GM12801 (cell line): ENCODE results near the gene IGFN1.

Experiments used
- TF ChIP-seq, protein P1 (sequence below): IDR thresholded peaks from one replicate; pipeline ENCODE4 v1.5.1; 2011; ENCODE audit warnings: control low read depth; ENCODE audit not compliant: insufficient read length; ENCODE audit errors: extremely low read depth

Gene IGFN1

DNA sequence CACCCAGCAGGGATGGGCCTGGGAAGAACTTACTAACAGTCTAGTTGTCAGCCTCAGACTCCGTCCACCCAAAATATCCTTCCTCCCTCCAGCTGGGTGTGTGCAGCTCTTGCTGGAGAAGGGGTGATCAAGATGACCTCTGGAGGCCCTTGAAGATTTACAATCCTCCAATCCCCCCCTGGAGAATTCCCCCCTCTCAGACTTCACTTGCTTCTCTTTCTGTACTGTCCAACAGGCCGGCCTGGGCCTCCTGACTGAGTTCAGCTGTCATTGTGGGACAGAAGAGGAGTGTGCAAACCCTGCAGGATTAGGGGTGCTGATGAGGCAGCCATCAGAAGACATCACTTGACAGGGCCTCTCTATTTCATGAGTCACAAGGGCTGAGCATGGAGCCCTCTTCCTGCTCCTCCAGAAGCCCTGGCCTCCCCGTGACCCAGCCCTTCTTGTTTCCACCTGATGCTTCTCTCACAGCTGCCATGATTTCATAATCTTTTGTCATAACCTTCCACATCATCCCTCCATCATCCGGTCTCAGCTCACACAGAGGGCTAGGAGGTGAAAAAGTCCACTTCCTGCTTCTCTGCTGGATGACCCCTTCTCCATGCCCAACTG is 17.5 kb upstream of the IGFN1 start:
- TF ChIP-seq, protein P1, sequence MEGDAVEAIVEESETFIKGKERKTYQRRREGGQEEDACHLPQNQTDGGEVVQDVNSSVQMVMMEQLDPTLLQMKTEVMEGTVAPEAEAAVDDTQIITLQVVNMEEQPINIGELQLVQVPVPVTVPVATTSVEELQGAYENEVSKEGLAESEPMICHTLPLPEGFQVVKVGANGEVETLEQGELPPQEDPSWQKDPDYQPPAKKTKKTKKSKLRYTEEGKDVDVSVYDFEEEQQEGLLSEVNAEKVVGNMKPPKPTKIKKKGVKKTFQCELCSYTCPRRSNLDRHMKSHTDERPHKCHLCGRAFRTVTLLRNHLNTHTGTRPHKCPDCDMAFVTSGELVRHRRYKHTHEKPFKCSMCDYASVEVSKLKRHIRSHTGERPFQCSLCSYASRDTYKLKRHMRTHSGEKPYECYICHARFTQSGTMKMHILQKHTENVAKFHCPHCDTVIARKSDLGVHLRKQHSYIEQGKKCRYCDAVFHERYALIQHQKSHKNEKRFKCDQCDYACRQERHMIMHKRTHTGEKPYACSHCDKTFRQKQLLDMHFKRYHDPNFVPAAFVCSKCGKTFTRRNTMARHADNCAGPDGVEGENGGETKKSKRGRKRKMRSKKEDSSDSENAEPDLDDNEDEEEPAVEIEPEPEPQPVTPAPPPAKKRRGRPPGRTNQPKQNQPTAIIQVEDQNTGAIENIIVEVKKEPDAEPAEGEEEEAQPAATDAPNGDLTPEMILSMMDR: no peak

DNA sequence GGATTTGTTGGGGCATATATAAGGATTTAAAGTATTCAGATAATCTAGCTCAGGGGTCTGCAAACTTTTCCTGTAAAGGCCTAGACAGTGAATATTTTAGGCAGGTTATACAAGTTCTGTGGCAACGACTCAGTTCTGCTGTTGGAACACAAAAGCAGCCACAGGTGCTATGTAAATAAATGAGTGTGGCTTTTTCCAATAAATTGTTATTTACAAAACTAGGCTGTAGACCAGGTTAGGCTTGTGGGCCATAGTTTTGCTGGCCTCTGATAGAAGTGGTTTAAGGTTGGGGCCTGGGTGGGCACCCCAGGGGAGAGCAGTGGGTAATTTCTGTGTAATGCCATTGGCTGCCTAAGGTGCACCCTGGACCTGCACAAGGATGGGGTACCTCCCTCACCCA is 16.9 kb upstream of the IGFN1 start:
- TF ChIP-seq, protein P1: no peak

DNA sequence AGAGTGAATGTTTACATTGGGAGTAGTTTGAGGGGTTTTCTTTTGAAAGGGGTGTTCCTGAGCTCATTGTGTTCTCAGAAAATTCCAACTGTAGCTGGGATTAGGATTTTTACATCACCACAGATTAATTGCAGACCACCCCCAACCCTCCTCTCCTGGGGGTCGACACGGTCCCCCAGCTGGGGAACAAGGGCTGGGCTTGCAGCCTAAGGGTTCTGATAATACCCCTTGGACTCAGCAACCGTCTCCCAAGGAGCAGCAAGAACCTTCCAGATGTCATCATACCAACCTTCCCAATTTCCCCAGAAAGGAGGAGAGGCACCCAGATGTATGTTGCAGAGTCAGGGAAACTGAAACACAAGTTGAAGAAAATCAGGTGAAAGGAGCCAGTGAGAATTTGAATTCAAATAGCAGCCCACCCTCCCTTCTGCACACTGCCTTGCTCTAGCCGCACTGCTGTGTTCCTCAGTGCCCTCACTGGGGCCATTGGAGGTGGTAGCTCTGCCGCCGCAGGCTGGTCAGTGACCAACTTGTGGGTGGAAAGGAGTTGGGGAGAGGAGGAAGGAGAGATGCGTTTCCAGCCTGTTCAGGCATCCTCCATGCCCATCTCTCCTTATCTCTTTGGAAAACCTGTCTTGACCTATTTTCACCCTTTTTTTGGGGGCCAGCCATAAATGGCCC is 14.7 kb upstream of the IGFN1 start:
- TF ChIP-seq, protein P1: no peak

DNA sequence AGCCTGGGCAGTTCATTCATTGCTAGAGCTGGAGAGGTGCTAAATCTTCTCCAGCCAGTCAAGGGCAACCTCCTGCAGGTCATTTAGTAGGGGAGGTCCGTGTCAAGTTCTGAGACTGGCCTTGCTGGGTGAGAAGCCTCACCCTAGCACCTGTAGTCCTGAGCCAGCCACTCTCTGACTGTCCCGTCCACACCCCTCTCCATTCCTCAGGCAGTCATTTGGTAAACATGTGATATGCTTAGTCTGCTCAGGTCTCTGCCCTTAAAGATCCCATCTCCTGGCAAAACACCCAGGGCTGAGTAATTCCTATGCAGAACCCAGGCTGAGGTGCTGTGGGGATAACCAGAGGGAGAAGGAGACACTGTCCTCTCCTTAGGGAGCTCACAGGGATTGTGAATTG is 13.7 kb upstream of the IGFN1 start:
- TF ChIP-seq, protein P1: no peak

DNA sequence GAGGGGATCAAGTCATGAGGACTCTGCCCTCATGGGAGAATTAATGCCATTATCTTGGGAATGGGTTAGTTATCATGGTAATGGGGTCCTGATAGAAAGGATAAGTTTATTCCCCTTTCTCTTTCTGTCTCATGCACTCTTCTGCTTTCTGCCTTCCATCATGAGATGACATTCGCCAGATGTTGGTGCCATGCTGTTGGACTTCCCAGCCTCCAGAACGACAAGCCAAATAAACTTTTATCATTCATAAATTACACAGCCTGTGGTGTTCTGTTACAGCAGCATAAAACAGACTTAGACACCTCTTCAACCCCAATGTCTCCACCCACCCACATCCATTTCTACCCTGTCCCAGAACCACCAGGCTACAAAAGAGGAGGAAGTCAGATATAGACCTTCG is 11.9 kb upstream of the IGFN1 start:
- TF ChIP-seq, protein P1: no peak

DNA sequence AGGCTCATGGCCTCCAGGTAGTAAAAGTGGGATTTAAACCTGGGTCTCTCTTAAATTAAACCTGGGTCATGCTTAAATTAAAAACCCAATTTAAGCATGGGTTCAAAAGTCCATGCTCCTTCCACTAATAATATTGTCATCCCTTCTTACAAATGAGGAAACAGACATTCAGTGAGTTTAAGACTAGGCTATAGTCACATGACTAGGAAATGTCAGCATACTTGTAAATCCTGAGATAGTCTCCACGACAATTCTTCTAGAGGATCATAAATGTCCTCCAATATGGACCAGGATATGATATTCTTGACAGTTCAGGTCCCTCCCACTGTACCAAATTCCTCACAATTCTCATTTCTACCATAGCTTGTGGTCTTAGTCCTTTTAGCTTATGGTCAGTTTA is 10.5 kb upstream of the IGFN1 start:
- TF ChIP-seq, protein P1: no peak

DNA sequence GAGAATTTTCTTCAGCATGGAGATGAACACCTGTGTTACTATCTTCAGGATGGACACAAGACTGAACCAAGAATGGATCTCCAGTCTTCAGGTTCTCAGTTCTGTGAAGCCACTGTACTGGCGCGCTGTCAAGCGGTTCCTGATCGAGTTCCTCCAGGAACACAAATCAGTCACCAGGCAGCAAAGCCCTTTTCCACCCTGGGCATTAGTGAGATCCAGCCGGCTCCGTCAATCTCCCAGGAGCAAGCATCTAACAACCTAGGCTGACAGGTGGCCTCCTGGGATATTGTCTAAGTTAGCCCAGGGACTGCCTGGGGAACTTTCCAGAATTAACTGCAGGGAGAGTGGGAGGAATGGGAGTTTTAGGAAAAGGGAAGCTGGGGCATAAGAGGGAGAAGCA is 9.7 kb upstream of the IGFN1 start:
- TF ChIP-seq, protein P1: no peak
